ENCODE data around the gene SCAF11.
A peak's percentile ranks its signal among the peaks of the same experiment; 100 is the strongest.
"Not testable (repeated sequence)": the region's sequence is repeated elsewhere in the genome, so short reads cannot be mapped to it uniquely, and the experiment has no call there.

Gene SCAF11, protein sequence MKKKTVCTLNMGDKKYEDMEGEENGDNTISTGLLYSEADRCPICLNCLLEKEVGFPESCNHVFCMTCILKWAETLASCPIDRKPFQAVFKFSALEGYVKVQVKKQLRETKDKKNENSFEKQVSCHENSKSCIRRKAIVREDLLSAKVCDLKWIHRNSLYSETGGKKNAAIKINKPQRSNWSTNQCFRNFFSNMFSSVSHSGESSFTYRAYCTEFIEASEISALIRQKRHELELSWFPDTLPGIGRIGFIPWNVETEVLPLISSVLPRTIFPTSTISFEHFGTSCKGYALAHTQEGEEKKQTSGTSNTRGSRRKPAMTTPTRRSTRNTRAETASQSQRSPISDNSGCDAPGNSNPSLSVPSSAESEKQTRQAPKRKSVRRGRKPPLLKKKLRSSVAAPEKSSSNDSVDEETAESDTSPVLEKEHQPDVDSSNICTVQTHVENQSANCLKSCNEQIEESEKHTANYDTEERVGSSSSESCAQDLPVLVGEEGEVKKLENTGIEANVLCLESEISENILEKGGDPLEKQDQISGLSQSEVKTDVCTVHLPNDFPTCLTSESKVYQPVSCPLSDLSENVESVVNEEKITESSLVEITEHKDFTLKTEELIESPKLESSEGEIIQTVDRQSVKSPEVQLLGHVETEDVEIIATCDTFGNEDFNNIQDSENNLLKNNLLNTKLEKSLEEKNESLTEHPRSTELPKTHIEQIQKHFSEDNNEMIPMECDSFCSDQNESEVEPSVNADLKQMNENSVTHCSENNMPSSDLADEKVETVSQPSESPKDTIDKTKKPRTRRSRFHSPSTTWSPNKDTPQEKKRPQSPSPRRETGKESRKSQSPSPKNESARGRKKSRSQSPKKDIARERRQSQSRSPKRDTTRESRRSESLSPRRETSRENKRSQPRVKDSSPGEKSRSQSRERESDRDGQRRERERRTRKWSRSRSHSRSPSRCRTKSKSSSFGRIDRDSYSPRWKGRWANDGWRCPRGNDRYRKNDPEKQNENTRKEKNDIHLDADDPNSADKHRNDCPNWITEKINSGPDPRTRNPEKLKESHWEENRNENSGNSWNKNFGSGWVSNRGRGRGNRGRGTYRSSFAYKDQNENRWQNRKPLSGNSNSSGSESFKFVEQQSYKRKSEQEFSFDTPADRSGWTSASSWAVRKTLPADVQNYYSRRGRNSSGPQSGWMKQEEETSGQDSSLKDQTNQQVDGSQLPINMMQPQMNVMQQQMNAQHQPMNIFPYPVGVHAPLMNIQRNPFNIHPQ (N-terminal part only)

DNA sequence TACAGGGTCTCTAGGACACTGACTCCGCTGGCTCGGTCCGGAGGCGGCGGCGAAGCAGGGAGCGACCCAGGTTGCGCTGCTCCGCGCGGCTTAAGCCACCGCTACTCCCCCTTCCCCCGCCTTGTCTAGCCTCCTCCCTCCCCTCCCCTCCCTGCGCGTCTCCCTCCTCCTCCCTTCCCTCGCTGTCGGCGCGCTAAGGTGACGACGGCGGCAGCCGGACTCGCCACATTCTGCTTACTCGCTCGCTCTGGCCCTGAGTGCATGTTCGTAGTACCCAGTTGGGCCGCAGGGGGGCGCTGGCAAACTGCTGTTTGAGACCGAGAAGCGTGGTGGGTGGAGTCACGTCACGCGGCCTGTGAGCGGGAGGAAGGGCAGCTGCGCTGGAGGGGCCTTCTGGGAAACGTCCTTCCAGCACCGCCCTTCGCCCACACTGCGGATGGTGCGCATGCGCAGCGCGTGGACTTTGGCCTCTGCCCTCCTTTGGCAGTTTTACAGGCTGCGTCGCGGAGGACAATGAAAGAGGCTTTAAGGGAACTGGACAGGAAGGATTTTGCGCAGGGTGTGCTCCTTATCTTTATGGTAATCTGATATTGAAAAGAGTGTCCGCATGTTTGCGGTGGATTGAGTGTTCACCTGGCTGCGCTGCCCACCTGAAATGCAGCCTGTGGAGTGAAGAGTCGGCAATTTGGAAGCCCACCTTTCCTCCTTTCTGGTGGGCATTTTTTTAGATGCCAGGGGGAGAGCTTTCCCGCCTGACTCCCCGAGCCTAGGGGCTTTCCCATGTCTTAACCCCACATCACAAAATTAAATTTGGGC lies at the start of gene SCAF11:
Gene SCAF11, minus strand, starts transcription at position 107 of the 816 bp plus-strand sequence. CDS start 26,407 bp downstream, outside the sequence.
- TF ChIP-seq CTCF (IDR thresholded peaks at IDR 0.05; ENCODE audit: low read depth, low read length), result peak; percentile 89
- DNase-seq, result peak; percentile 100
- H3K27ac ChIP-seq, result peak within 1 kb of the TSS; percentile 97
- H3K9me3 ChIP-seq (ENCODE audit: severe bottlenecking), result no peaks in the 10 kb centered on the region
- peak within 1 kb of the TSS; percentile 95 for H3K4me3 ChIP-seq (ENCODE audit: low read depth, low read length)
- no peaks in the 10 kb centered on the region for H3K27me3 ChIP-seq (ENCODE audit: insufficient read depth, low read depth, severe bottlenecking)
- peaks cover 12% of the 10 kb centered on the region for H3K36me3 ChIP-seq

GRCh38 chr12:46037066-46037465 lies 46.7 kb upstream of the SCAF11 start:
- not testable (repeated sequence) for H3K27ac ChIP-seq; H3K4me3 ChIP-seq (ENCODE audit: low read depth, low read length); H3K36me3 ChIP-seq; H3K27me3 ChIP-seq (ENCODE audit: insufficient read depth, low read depth, severe bottlenecking); DNase-seq; H3K9me3 ChIP-seq (ENCODE audit: severe bottlenecking)

DNA sequence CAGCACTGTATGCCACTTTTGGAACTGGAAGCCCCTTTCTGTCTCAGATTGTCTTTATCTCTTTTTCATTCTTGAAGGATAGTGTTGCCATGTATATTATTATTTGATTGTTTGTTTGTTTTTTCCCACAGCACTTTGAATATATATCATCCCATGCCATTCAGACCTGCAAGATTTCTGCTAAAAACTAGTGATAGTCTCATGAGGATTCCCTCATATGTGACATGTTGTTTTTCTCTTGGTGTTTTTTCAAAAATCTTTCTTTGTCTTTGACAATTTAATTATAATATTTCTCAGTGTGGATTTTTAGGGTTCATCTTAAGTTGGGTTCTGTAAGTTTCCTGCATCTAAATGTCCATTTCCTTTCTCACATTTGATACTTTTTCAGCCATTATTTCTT lies 36.8 kb upstream of the SCAF11 start:
- H3K9me3 ChIP-seq (ENCODE audit: severe bottlenecking), result peaks cover 5% of the 10 kb centered on the region

DNA sequence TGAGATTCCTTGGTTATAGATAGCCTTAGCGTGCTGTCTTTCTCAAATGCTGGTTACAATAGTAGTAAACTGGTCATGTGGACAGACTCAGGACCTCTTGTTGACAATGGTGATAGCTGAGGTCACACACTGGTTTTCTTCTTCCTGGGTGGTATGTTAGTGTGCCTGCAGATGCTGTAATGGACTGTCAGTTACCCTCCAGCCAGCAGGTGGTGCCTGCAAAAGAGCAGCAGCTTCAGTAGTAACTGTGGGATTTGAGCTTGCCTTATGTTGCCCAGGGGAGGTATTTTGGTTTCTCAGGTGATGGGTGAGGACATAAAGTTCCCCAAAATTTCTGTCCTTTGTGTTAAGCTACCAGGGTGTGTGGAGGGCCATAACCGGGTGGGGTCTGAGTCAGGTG lies 33.7 kb upstream of the SCAF11 start:
- DNase-seq, result no peak
- no peak overlapping the region for H3K4me3 ChIP-seq (ENCODE audit: low read depth, low read length)
- no peaks in the 10 kb centered on the region for H3K36me3 ChIP-seq
- 0 out of 2 replicates have a peak, but pooled peaks have one; percentile 14 for TF ChIP-seq CTCF (IDR thresholded peaks at IDR 0.05; ENCODE audit: low read depth, low read length)
- peaks cover 8% of the 10 kb centered on the region for H3K9me3 ChIP-seq (ENCODE audit: severe bottlenecking)
- H3K27me3 ChIP-seq (ENCODE audit: insufficient read depth, low read depth, severe bottlenecking), result no peaks in the 10 kb centered on the region
- no peak overlapping the region for H3K27ac ChIP-seq

More for the DNA sequence above, 36.8 kb upstream of the SCAF11 start:
- Histone ChIP-seq H3K36me3 (no peaks in the 10 kb centered on the region), H3K27me3 (ENCODE audit: insufficient read depth, low read depth, severe bottlenecking) (no peaks in the 10 kb centered on the region), H3K27ac (no peak overlapping the region), H3K4me3 (ENCODE audit: low read depth, low read length) (no peak overlapping the region)
- no peak for DNase-seq
- no peak for TF ChIP-seq CTCF (IDR thresholded peaks at IDR 0.05; ENCODE audit: low read depth, low read length)

GRCh38 chr12:46020768-46021167 lies 30.4 kb upstream of the SCAF11 start:
- Histone ChIP-seq H3K4me3 (ENCODE audit: low read depth, low read length) (no peak overlapping the region), H3K27ac (no peak overlapping the region), H3K27me3 (ENCODE audit: insufficient read depth, low read depth, severe bottlenecking) (no peaks in the 10 kb centered on the region), H3K9me3 (ENCODE audit: severe bottlenecking) (peaks cover 8% of the 10 kb centered on the region), H3K36me3 (no peaks in the 10 kb centered on the region)
- TF ChIP-seq CTCF (IDR thresholded peaks at IDR 0.05; ENCODE audit: low read depth, low read length), result no peak
- no peak for DNase-seq

DNA sequence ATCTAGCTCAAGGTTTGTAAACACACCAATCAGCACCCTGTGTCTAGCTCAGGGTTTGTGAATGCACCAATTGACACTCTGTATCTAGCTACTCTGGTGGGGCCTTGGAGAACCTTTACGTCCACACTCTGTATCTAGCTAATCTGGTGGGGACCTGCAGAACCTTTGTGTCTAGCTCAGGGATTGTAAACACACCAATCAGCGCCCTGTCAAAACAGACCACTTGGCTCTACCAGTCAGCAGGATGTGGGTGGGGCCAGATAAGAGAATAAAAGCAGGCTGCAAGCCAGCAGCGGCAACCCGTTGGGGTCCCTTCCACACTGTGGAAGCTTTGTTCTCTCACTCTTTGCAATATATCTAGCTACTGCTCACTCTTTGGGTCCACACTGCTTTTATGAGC lies 28.3 kb upstream of the SCAF11 start:
- not testable (repeated sequence) for DNase-seq; H3K9me3 ChIP-seq (ENCODE audit: severe bottlenecking); H3K36me3 ChIP-seq; H3K27me3 ChIP-seq (ENCODE audit: insufficient read depth, low read depth, severe bottlenecking); H3K27ac ChIP-seq; H3K4me3 ChIP-seq (ENCODE audit: low read depth, low read length)

- not testable (repeated sequence) for H3K27ac ChIP-seq; H3K4me3 ChIP-seq (ENCODE audit: low read depth, low read length); H3K36me3 ChIP-seq; H3K27me3 ChIP-seq (ENCODE audit: insufficient read depth, low read depth, severe bottlenecking); H3K9me3 ChIP-seq (ENCODE audit: severe bottlenecking); DNase-seq
Measured at GRCh38 chr12:46017866-46018375, 27.5 kb upstream of the SCAF11 start.

All from WERI-Rb-1 (cell line).